ENCODE measurements around the gene YY1AP1.
A peak's percentile ranks its signal among the peaks of the same experiment; 100 is the strongest.
"Not testable (repeated sequence)": the region's sequence is repeated elsewhere in the genome, so short reads cannot be mapped to it uniquely, and the experiment has no call there.

The YY1AP1 gene

DNA sequence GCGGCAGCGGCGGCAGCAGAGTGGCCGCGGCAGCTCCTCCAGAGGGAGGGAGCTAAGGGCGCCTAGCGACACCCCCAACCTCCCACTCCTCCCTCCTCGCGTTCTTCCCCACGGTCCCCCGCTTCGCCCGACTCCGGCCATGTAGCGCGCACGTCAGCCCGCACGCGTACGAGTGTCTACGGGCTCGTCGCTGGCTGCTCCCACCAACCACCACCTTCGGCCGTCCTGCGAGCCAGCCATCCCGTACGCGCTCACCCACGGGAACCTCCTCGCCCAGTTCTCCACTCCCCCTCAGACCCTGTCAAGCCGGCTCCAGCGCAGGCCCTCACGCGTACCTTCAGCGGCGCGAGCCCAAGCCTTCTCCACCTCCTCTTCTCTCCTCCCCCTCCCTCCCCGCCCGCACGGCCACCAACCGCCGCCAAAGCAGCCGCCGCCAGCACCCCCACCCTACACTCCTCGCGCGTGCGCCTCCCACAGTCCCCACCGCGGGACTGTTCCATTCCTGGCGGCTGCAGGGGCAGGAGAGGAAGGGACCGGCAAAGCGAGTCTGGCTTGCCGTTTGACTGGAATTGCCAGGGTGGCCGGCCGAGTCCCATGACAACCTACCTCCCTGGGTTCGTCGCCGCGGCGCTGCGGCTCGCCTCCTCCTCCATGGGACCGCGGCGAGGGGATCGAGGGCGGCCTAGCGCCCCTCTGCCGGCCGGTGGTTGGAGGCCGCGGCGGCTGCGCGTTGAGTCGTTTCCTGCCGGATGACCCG, at the start of gene YY1AP1:
Gene YY1AP1 (minus strand): TSS at position 451 of the 757 bp plus-strand sequence. CDS start 8,338 bp downstream, outside the sequence.
- TF ChIP-seq, protein P1, sequence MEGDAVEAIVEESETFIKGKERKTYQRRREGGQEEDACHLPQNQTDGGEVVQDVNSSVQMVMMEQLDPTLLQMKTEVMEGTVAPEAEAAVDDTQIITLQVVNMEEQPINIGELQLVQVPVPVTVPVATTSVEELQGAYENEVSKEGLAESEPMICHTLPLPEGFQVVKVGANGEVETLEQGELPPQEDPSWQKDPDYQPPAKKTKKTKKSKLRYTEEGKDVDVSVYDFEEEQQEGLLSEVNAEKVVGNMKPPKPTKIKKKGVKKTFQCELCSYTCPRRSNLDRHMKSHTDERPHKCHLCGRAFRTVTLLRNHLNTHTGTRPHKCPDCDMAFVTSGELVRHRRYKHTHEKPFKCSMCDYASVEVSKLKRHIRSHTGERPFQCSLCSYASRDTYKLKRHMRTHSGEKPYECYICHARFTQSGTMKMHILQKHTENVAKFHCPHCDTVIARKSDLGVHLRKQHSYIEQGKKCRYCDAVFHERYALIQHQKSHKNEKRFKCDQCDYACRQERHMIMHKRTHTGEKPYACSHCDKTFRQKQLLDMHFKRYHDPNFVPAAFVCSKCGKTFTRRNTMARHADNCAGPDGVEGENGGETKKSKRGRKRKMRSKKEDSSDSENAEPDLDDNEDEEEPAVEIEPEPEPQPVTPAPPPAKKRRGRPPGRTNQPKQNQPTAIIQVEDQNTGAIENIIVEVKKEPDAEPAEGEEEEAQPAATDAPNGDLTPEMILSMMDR (IDR thresholded peaks at IDR 0.05; ENCODE audit: insufficient read depth, low read depth, low read length, missing control alignments): no peak
- DNase-seq (ENCODE audit: low read depth): peak; percentile 94
- H3K4me3 ChIP-seq (ENCODE audit: low read depth, low read length): peak within 1 kb of the TSS; percentile 87

DNA sequence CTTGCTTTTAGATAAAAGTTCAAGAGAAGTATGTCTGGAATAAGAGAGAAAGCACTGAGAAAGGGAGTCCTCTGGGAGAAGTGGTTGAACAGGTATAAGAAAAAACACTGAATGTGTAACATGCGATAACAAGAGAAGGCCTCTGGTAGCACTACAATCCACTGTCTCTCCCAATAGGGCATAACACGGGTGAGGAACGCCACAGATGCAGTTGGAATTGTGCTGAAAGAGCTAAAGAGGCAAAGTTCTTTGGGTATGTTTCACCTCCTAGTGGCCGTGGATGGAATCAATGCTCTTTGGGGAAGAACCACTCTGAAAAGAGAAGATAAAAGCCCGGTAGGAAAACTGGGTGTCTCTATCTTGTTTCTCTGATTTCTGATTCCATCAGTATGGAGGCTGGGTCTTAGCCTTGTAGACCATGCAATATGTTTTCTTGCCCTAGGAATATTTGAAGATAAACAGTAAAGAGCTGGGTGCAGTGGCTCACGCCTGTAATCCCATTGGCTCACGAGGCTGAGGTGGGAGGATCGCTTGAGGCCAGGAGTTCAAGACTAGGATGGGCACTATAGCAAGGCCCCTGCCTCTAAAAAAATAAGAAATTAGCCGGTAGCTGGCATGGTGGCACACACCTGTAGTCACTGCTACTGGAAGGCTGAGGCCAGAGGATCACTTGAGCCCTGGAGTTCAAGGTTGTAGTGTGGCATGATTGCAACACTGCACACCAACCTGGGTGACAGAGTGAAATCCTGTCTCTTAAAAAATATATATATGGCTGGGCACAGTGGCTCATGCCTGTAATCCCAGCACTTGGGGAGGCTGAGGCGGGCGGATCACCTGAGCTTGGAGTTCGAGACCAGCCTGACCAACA, 40.7 kb upstream of the YY1AP1 start:
- TF ChIP-seq, protein P1 (IDR thresholded peaks at IDR 0.05; ENCODE audit: insufficient read depth, low read depth, low read length, missing control alignments): peak; percentile 69
- no peak overlapping the region for H3K4me3 ChIP-seq (ENCODE audit: low read depth, low read length)
- peak; percentile 44 for DNase-seq (ENCODE audit: low read depth)

DNA sequence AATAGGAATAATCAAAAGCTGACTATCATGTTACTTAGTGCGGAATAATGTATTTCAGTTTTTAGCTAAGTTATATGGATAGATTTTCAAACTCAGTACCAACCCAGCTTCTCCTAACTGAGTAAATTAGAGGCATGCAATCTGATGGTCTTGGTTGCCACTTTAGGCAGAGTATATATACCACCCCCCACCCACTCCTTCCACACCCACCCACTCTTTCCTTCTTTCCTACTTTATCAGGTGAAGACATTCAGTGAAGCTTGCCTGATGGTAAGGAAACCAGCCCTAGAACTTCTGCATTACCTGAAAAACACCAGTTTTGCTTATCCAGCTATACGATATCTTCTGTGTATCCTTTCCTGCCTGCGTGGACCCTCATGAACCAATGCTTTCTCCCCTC, 36.6 kb upstream of the YY1AP1 start:
- H3K4me3 ChIP-seq (ENCODE audit: low read depth, low read length): no peak overlapping the region
- TF ChIP-seq, protein P1 (IDR thresholded peaks at IDR 0.05; ENCODE audit: insufficient read depth, low read depth, low read length, missing control alignments): no peak
- DNase-seq (ENCODE audit: low read depth): no peak

DNA sequence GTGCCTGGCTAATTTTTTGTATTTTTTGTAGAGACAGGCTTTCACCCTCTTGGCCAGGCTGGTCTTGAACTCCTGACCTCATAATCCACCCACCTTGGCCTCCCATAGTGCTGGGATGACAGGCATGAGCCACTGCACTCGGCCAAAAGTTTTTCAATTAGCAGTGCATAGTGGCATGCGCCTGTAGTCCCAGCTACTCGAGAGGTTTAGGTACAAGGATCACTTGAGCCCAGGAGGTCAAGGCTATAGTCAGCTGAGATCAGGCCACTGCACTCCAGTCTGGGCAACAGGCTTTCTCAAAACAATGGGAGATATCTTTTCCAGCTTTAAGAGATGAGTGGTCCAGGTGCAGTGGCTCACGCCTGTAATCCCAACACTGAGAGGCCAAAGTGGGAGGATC, 31.1 kb upstream of the YY1AP1 start:
- DNase-seq (ENCODE audit: low read depth): no peak
- H3K4me3 ChIP-seq (ENCODE audit: low read depth, low read length): no peak overlapping the region
- TF ChIP-seq, protein P1 (IDR thresholded peaks at IDR 0.05; ENCODE audit: insufficient read depth, low read depth, low read length, missing control alignments): no peak

DNA sequence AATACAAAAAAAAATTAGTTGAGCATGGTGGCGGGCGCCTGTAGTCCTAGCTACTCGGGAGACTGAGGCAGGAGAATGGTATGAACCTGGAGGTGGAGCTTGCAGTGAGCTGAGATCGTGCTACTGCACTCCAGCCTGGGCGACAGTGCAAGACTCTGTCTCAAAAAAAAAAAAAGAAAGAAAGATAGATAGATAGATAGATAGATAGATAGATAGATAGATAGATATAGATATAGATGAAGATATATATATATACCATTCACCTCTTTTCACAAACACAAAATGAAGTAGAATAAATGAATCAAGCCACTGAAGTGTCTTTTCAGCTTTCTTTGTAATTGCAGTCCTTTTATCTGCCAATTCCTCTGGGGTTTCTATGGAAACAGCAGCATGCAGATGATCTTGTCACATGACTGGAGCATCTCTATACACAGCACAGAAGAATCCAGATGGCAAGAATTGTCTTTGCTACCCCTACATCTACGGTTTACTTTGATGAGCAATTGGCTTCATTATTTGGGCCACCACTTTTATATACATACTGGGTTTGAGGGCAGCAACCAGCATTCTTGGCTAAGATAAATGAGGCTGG, 30.0 kb upstream of the YY1AP1 start:
- H3K4me3 ChIP-seq (ENCODE audit: low read depth, low read length); DNase-seq (ENCODE audit: low read depth): not testable (repeated sequence)

- TF ChIP-seq, protein P1 (IDR thresholded peaks at IDR 0.05; ENCODE audit: insufficient read depth, low read depth, low read length, missing control alignments): no peak
- DNase-seq (ENCODE audit: low read depth): peak; percentile 71
- H3K4me3 ChIP-seq (ENCODE audit: low read depth, low read length): no peak overlapping the region; the same call in 1 of the 2 replicates
Measured at GRCh38 chr1:155717041-155717440, 28.5 kb upstream of the YY1AP1 start.

DNA sequence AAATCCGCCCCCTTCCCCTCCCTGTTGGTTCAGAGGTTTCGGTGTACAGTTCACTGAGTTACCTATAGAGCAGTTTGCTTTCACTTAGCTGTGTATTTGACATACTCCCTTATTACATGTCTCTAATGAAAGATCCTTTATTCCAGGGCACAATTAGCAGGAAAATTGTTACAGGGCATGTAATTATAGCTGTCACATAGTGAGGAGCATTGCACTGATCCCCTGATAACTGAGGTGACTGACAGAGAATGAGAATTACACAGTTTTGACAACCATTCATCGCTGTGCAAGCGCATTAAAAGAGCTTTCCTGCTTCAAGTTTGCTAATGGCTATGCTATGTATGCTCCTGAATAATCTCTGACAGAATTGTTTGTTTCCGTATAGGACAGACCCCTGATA, 27.2 kb upstream of the YY1AP1 start:
- DNase-seq (ENCODE audit: low read depth): no peak
- H3K4me3 ChIP-seq (ENCODE audit: low read depth, low read length): no peak overlapping the region
- TF ChIP-seq, protein P1 (IDR thresholded peaks at IDR 0.05; ENCODE audit: insufficient read depth, low read depth, low read length, missing control alignments): no peak

DNA sequence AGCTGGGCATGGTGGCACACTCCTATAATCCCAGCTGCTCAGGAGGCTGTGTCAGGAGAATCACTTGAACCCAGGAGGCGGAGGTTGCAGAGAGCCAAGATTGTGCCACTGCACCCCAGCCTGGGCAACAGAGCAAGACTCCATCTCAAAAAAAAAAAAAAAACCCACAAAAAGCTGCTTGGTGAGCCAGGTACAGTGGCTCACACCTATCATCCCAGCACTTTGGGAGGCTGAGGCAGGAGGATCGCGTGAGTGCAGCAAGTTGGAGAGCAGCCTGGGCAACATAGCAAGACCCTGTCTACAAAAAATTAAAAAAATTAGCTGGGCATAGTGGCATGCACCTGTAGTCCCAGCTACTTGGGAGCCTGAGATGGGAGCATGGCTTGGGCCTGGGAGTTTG, 26.5 kb upstream of the YY1AP1 start:
- DNase-seq (ENCODE audit: low read depth); H3K4me3 ChIP-seq (ENCODE audit: low read depth, low read length): not testable (repeated sequence)
